HL-60 (cell line): ENCODE data around the gene SMIM38.

Experiments
- GABPA ChIP-seq: IDR thresholded peaks from 2 replicates; pipeline ENCODE4 v1.6.1; 2012; ENCODE audit warnings: low read depth
- POLR2AphosphoS5 ChIP-seq: IDR thresholded peaks from 2 replicates; pipeline ENCODE4 v1.6.1; 2012; ENCODE audit warnings: low read depth

GRCh38 chr11:69178819-69179482, 23.2 kb downstream of the SMIM38 start:
- TF ChIP-seq GABPA (no peak), POLR2AphosphoS5 (no peak)
